MM.1S (cell line): ENCODE data around the gene KDM4F.
"Not testable (repeated sequence)": the region's sequence is repeated elsewhere in the genome, so short reads cannot be mapped to it uniquely, and the experiment has no call there.

Experiments used
- DNase-seq: peaks from one replicate; pipeline ENCODE4 v3.0.0-alpha.2; 2015
- H2AFZ ChIP-seq: fragments of 300-600 bp; sonication (generic); 2 replicates; pipeline ENCODE4 v1.6.0; 2016; ENCODE audit warnings: antibody characterized with exemption, low read length
- H3F3A ChIP-seq: fragments of 300-600 bp; sonication (generic); 2 replicates; pipeline ENCODE4 v1.6.1; 2016; ENCODE audit warnings: mild to moderate bottlenecking, antibody characterized with exemption, low read length, moderate library complexity, mixed read lengths; ENCODE audit not compliant: insufficient read depth
- H3K27ac ChIP-seq: fragments of 300-600 bp; sonication (generic); 2 replicates; pipeline ENCODE4 v1.5.1; 2016; ENCODE audit warnings: mild to moderate bottlenecking, low read length
- H3K27me3 ChIP-seq: fragments of 300-600 bp; sonication (generic); replicated peaks from 2 replicates; pipeline ENCODE4 v1.6.0; 2016; ENCODE audit warnings: low read length; ENCODE audit not compliant: insufficient read depth
- H3K36me3 ChIP-seq: fragments of 300-600 bp; sonication (generic); replicated peaks from 2 replicates; pipeline ENCODE4 v1.6.1; 2016; ENCODE audit warnings: mild to moderate bottlenecking, low read length, mixed read lengths; ENCODE audit not compliant: insufficient read depth
- H3K4me1 ChIP-seq: fragments of 300-600 bp; sonication (generic); 2 replicates; pipeline ENCODE4 v1.6.1; 2016; ENCODE audit warnings: low read length, mixed read lengths
- H3K4me2 ChIP-seq: fragments of 300-600 bp; sonication (generic); 2 replicates; pipeline ENCODE4 v1.6.0; 2016; ENCODE audit warnings: low read depth, low read length
- H3K4me3 ChIP-seq: fragments of 300-600 bp; sonication (generic); 2 replicates; pipeline ENCODE4 v1.5.1; 2016; ENCODE audit warnings: low read length, mixed read lengths
- H3K79me2 ChIP-seq: fragments of 300-600 bp; sonication (generic); 2 replicates; pipeline ENCODE4 v1.6.1; 2016; ENCODE audit warnings: mixed run types, low read length, mixed read lengths
- H3K9ac ChIP-seq: fragments of 300-600 bp; sonication (generic); 2 replicates; pipeline ENCODE4 v1.6.1; 2016; ENCODE audit warnings: low read length, mixed read lengths
- H3K9me2 ChIP-seq: fragments of 300-600 bp; sonication (generic); replicated peaks from 2 replicates; pipeline ENCODE4 v1.6.1; 2016; ENCODE audit warnings: mild to moderate bottlenecking, low read length, mixed read lengths; ENCODE audit not compliant: insufficient read depth
- H3K9me3 ChIP-seq: fragments of 300-600 bp; sonication (generic); replicated peaks from 2 replicates; pipeline ENCODE4 v1.6.1; 2016; ENCODE audit warnings: mild to moderate bottlenecking, low read length, mixed read lengths; ENCODE audit not compliant: insufficient read depth
- H4K20me1 ChIP-seq: fragments of 300-600 bp; sonication (generic); 2 replicates; pipeline ENCODE4 v1.6.1; 2016; ENCODE audit warnings: mild to moderate bottlenecking, low read length, moderate library complexity, mixed read lengths; ENCODE audit not compliant: insufficient read depth
- CTCF ChIP-seq: fragments of 300-600 bp; sonication (generic); IDR thresholded peaks from 2 replicates; pipeline ENCODE4 v1.5.1; 2016; ENCODE audit warnings: antibody characterized with exemption, low read length, mixed read lengths
- EZH2 ChIP-seq: fragments of 300-600 bp; sonication (generic); optimal IDR thresholded peaks from 2 replicates; pipeline ENCODE3; 2017; ENCODE audit warnings: low read depth, mild to moderate bottlenecking, antibody characterized with exemption, low read length, mixed read lengths
- EZH2phosphoT487 ChIP-seq: fragments of 300-600 bp; sonication (generic); IDR thresholded peaks from 2 replicates; pipeline ENCODE4 v1.6.1; 2018; ENCODE audit warnings: antibody characterized with exemption, low read length

The KDM4F gene

GRCh38 chr11:95028357-95028756, 20.9 kb upstream of the KDM4F start:
- no peaks in the 10 kb centered on the region for H3F3A ChIP-seq
- no peak overlapping the region for H2AFZ ChIP-seq
- no peaks in the 10 kb centered on the region for H3K4me1 ChIP-seq
- no peaks in the 10 kb centered on the region for H3K36me3 ChIP-seq
- no peaks in the 10 kb centered on the region for H3K9me3 ChIP-seq
- H3K79me2 ChIP-seq, result no peaks in the 10 kb centered on the region
- TF ChIP-seq CTCF (no peak), EZH2phosphoT487 (no peak), EZH2 (no peak)
- H3K4me2 ChIP-seq, result no peak overlapping the region
- no peaks in the 10 kb centered on the region for H3K9me2 ChIP-seq
- no peak overlapping the region for H3K4me3 ChIP-seq
- H3K27ac ChIP-seq, result no peak overlapping the region
- H3K9ac ChIP-seq, result no peak overlapping the region
- H4K20me1 ChIP-seq, result no peaks in the 10 kb centered on the region
- no peak for DNase-seq
- no peaks in the 10 kb centered on the region for H3K27me3 ChIP-seq

GRCh38 chr11:95033051-95033450, 16.2 kb upstream of the KDM4F start:
- no peak for DNase-seq
- Histone ChIP-seq H4K20me1 (no peaks in the 10 kb centered on the region), H2AFZ (no peak overlapping the region), H3F3A (no peaks in the 10 kb centered on the region), H3K9ac (no peak overlapping the region), H3K9me2 (no peaks in the 10 kb centered on the region), H3K4me1 (no peaks in the 10 kb centered on the region), H3K9me3 (no peaks in the 10 kb centered on the region), H3K79me2 (no peaks in the 10 kb centered on the region), H3K27ac (no peak overlapping the region), H3K27me3 (no peaks in the 10 kb centered on the region), H3K4me2 (no peak overlapping the region), H3K36me3 (no peaks in the 10 kb centered on the region), H3K4me3 (no peak overlapping the region)
- no peak for TF ChIP-seq EZH2
- no peak for TF ChIP-seq CTCF
- TF ChIP-seq EZH2phosphoT487, result no peak

- Histone ChIP-seq H3K4me3 (no peak overlapping the region), H3K27me3 (no peaks in the 10 kb centered on the region), H4K20me1 (no peaks in the 10 kb centered on the region), H3K9me2 (no peaks in the 10 kb centered on the region), H3K36me3 (no peaks in the 10 kb centered on the region), H3K9me3 (no peaks in the 10 kb centered on the region), H3K9ac (no peak overlapping the region), H3F3A (no peaks in the 10 kb centered on the region), H3K79me2 (no peaks in the 10 kb centered on the region), H3K4me2 (no peak overlapping the region), H3K27ac (no peak overlapping the region), H3K4me1 (no peaks in the 10 kb centered on the region), H2AFZ (no peak overlapping the region)
- no peak for DNase-seq
- TF ChIP-seq CTCF, result no peak
Measured at GRCh38 chr11:95035316-95035715, 13.9 kb upstream of the KDM4F start.

- not testable (repeated sequence) for H2AFZ ChIP-seq, H3F3A ChIP-seq, H3K27me3 ChIP-seq, H3K9ac ChIP-seq, H3K4me3 ChIP-seq, H4K20me1 ChIP-seq, H3K4me2 ChIP-seq, H3K9me2 ChIP-seq, H3K9me3 ChIP-seq, DNase-seq, H3K4me1 ChIP-seq, H3K36me3 ChIP-seq, H3K27ac ChIP-seq, H3K79me2 ChIP-seq
Measured at GRCh38 chr11:95037356-95038035, 11.7 kb upstream of the KDM4F start.
